Fibroblast of lung (primary cell): ENCODE data around the gene SLC2A14.
"Not testable (repeated sequence)": the region's sequence is repeated elsewhere in the genome, so short reads cannot be mapped to it uniquely, and the experiment has no call there.

Source experiments
- EZH2 ChIP-seq: IDR thresholded peaks from 2 replicates; pipeline ENCODE4 v1.5.1; 2012; ENCODE audit warnings: low read length, control low read depth, mild to moderate bottlenecking; ENCODE audit errors: missing control alignments
- TF ChIP-seq, protein P1 (sequence below), 2 donors: IDR thresholded peaks in 1 of 2; conservative IDR thresholded peaks in 1 of 2; 1 replicate in 1 of 2; 2 replicates in 1 of 2; pipeline ENCODE4 v1.5.1; 2011 to 2012; ENCODE audit warnings: low read length in 2 of 2, control low read depth in 1 of 2, inconsistent platforms in 1 of 2, low read depth in 1 of 2, mild to moderate bottlenecking in 1 of 2

DNA sequence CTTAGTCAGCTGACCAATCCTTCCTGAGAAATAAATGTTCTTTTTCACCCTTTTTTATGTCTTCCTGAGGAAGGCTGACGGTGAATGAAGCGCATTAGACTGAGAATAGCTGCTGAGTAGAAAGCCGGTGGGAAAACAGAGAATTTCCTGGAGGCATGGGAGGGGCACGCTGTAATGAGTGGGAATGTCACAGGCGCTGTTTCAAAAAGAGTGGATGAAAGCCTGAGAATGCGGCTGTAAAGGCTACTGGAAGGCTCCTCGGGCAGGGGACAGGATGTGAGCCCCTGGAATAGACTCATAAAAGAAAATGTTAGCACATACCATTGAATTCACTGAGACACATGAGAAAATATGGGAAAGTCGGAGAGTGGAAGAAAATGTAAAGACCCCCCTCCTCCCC, 29.6 kb downstream of the SLC2A14 start:
- not testable (repeated sequence) for TF ChIP-seq EZH2
- TF ChIP-seq, protein P1, sequence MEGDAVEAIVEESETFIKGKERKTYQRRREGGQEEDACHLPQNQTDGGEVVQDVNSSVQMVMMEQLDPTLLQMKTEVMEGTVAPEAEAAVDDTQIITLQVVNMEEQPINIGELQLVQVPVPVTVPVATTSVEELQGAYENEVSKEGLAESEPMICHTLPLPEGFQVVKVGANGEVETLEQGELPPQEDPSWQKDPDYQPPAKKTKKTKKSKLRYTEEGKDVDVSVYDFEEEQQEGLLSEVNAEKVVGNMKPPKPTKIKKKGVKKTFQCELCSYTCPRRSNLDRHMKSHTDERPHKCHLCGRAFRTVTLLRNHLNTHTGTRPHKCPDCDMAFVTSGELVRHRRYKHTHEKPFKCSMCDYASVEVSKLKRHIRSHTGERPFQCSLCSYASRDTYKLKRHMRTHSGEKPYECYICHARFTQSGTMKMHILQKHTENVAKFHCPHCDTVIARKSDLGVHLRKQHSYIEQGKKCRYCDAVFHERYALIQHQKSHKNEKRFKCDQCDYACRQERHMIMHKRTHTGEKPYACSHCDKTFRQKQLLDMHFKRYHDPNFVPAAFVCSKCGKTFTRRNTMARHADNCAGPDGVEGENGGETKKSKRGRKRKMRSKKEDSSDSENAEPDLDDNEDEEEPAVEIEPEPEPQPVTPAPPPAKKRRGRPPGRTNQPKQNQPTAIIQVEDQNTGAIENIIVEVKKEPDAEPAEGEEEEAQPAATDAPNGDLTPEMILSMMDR (conservative IDR thresholded peaks at IDR 0.05 in 1 of 2, IDR thresholded peaks at IDR 0.05 in 1 of 2; ENCODE audit: low read depth in 1 of 2, low read length in 2 of 2), result not testable (repeated sequence)
